Measurements from ENCODE around the gene GIT2. TPM values are rescaled to one million over a fixed set of nuclear protein-coding genes. Genes with fewer than 3 reads are reported as not detected.

Gene GIT2
- total and polyA plus RNA-seq, 10 of the 15 experiments (the other 5 are each of a cell fraction or from before 2014, with no cell fraction given) = 9.1 to 49.9 (median 43.9) TPM

- TF ChIP-seq RCOR1 (conservative IDR thresholded peaks at IDR 0.05; ENCODE audit: low read depth, low read length) = no peak
Observed at GRCh38 chr12:109890620-109891170, 105.5 kb downstream of the GIT2 start (continued).

- ChIA-PET RAD21 (ENCODE audit: unreplicated experiment) (interaction anchor here (1.0 to 1.7 kb wide), 4 partner anchors 9 to 22 kb away, joined by 3 to 8 read pairs (median 3); partner anchors contain the start of gene TCHP), CTCF (interaction anchor here (0.6 to 2.2 kb wide), 9 partner anchors 9 to 435 kb away, joined by 3 to 14 read pairs (median 4); partner anchors contain the start of gene TCHP), SMC1A (ENCODE audit: uncharacterized antibody, unreplicated experiment) (interaction anchor here (0.7 to 2.2 kb wide), 7 partner anchors 11 to 116 kb away, joined by 3 to 12 read pairs (median 4); partner anchors contain the start of gene TCHP), POLR2A (interaction anchor here (0.5 to 1.4 kb wide), 6 partner anchors 11 to 110 kb away, joined by 3 to 6 read pairs (median 4); partner anchors contain the start of gene TCHP)
- Histone ChIP-seq H3K9ac (ENCODE audit: control insufficient read depth, insufficient read depth, low read length) (peak overlapping the region; percentile 57; the same call in 1 of the 2 replicates), H3K4me1 (ENCODE audit: control insufficient read depth, insufficient read depth, low read length) (peaks cover 45% of the 10 kb centered on the region), H3K27ac (ENCODE audit: control insufficient read depth, insufficient read depth) (peak overlapping the region; percentile 86), H3K4me2 (ENCODE audit: control insufficient read depth, insufficient read depth) (peak overlapping the region; percentile 94), H4K20me1 (ENCODE audit: control insufficient read depth, insufficient read depth) (no peaks in the 10 kb centered on the region), H2AFZ (ENCODE audit: control insufficient read depth, low read depth, low read length) (peak overlapping the region; percentile 94), H3K9me3 (replicated peaks; ENCODE audit: control insufficient read depth, insufficient read depth, low read length) (no peaks in the 10 kb centered on the region), H3K4me3 (no peak overlapping the region), H3K79me2 (ENCODE audit: control insufficient read depth, insufficient read depth, low read length) (no peaks in the 10 kb centered on the region), H3K27me3 (replicated peaks in 1 of 2; ENCODE audit: control insufficient read depth in 2 of 2, insufficient read depth in 2 of 2, low read length in 1 of 2) (no peaks in the 10 kb centered on the region), H3K36me3 (ENCODE audit: control insufficient read depth in 2 of 2, insufficient read depth in 2 of 2, low read length in 1 of 2) (no peaks in the 10 kb centered on the region)
- DNase-seq (ENCODE audit: low read depth, low spot score) (peak; percentile 45), FAIRE-seq (peak; percentile 7), ATAC-seq (peak; percentile 63)
- no TSS peak for BruUV-seq (replicated peaks)
- no peak for TF ChIP-seq POLR2AphosphoS5 (IDR thresholded peaks at IDR 0.05; ENCODE audit: low read length)
- TF ChIP-seq BHLHE40 (IDR thresholded peaks at IDR 0.05; ENCODE audit: borderline replicate concordance in 1 of 2, low read depth in 2 of 2, low read length in 1 of 2) = no peak
- peak; percentile 11; the same call in 1 of the 2 replicates for TF ChIP-seq SPI1 (IDR thresholded peaks at IDR 0.05; ENCODE audit: borderline replicate concordance, insufficient read depth, low read depth, low read length)
- TF ChIP-seq NFYB (IDR thresholded peaks at IDR 0.05; ENCODE audit: insufficient read depth, low read depth, low read length) = no peak
- no peak for TF ChIP-seq ZNF592 (IDR thresholded peaks at IDR 0.05)
- TF ChIP-seq MEF2A (IDR thresholded peaks at IDR 0.05; ENCODE audit: insufficient read depth, low read depth, low read length) = 0 out of 2 replicates have a peak, but pooled peaks have one; percentile 38
- TF ChIP-seq ETV6 (conservative IDR thresholded peaks at IDR 0.05 in 1 of 2, IDR thresholded peaks at IDR 0.05 in 1 of 2; ENCODE audit: borderline replicate concordance in 1 of 2, low read depth in 1 of 2) = peak in 1 of 2 experiments; percentile 29; a peak in 1 of 4 replicates
- TF ChIP-seq MEF2B (IDR thresholded peaks at IDR 0.05; ENCODE audit: partially characterized antibody, poor library complexity, severe bottlenecking) = peak; percentile 22
- 0 out of 2 replicates have a peak, but pooled peaks have one; percentile 8 for TF ChIP-seq CREB1 (IDR thresholded peaks at IDR 0.05; ENCODE audit: low read depth)
- TF ChIP-seq ZNF622 (IDR thresholded peaks at IDR 0.05) = no peak
- TF ChIP-seq DPF2 (IDR thresholded peaks at IDR 0.05) = 0 out of 2 replicates have a peak, but pooled peaks have one; percentile 30
- TF ChIP-seq EGR1 (IDR thresholded peaks at IDR 0.05; ENCODE audit: borderline replicate concordance in 1 of 2, low read depth in 2 of 2, low read length in 2 of 2) = no peak
- WGBS (ENCODE audit: insufficient coverage, insufficient replicate concordance, low lambda C conversion rate, missing lambda C conversion rate) = 8% methylated on average over 12 of the region's 12 CpGs
- intact Hi-C loops (cut with micrococcal nuclease; ENCODE audit: unreplicated experiment) = no loop called here
- in situ Hi-C loops (cut with MboI) = no loop called here
Observed at GRCh38 chr12:109888179-109889020, 107.8 kb downstream of the GIT2 start.
